T1000 (cell line): ENCODE data around the gene FAM193A.
"Not testable (repeated sequence)": the region's sequence is repeated elsewhere in the genome, so short reads cannot be mapped to it uniquely, and the experiment has no call there.

Experiments
- DNase-seq: peaks from one replicate; lab custom pipeline; 2025; ENCODE audit warnings: mixed read lengths; lab: John Stamatoyannopoulos, UW

FAM193A gene

DNA sequence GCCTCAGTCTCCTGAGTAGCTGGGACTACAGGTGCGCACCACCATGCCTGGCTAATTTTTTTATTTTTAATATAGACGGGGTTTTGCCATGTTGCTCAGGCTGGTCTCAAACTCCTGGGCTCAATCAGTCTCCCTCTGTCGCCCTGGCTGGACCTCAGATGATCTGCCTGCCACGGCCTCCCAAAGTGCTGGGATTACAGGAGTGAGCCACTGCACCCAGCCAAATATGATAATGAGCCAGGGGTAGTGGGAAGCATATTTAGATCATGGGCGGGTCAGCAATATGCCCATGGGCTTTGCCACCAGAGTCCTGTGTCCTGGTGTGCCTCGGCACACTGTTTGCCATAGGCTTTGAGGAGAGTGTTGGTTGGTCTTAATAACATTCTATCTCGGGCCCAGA, 71.8 kb downstream of the FAM193A start:
- DNase-seq, result no peak

DNA sequence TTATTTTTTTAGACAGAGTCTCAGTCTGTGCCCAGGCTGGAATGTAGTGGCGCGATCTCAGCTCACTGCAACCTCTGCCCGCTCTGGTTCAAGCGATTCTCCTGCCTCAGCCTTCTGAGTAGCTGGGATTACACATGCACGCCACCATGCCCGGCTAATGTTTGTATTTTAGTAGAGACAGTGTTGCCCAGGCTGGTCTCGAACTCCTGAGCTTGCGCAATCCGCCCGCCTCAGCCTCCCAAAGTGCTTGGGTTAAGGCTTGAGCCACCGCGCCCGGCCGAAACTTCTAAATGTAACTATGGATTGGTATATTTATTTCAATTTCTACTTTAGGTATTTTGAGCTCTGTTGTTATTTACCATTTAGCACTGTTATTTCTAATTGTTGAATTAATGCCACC, 79.4 kb downstream of the FAM193A start:
- no peak for DNase-seq

DNA sequence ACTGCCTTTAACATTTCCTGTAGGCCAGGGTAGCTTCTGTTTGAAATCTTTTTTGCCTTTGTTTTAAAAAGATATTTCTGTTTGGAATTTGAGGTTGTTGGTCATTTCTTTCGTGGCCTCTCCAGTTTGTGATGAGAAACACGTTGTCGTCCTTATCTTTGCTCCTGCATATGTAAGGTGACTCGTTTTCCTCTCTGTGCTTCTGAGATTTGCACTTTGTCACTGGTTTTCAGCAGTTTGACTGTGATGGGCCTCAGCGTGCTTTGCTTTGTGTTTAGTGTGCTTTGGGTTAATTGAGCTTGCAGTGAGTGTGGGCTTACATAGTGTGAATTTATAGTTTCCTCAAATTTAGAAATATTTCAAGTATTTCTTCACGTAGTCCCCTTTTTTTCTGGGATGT, 81.5 kb downstream of the FAM193A start:
- no peak for DNase-seq

DNA sequence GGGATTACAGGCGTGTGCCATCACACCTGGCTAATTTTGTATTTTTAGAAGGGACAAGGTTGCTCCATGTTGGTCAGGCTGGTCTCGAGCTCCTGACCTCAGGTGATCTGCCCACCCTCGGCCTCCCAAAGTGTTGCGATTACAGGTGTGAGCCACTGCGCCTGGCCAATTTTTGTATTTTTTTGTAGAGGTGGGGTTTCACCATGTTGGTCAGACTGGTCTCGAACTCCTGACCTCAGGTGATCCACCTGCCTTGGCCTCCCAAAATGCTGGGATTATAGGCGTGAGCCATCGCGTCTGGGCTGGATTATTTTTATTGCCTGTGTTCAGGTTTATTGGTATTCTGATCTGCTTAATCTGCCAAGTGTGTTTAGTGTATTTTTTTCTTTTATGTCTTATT, 82.3 kb downstream of the FAM193A start:
- not testable (repeated sequence) for DNase-seq

DNA sequence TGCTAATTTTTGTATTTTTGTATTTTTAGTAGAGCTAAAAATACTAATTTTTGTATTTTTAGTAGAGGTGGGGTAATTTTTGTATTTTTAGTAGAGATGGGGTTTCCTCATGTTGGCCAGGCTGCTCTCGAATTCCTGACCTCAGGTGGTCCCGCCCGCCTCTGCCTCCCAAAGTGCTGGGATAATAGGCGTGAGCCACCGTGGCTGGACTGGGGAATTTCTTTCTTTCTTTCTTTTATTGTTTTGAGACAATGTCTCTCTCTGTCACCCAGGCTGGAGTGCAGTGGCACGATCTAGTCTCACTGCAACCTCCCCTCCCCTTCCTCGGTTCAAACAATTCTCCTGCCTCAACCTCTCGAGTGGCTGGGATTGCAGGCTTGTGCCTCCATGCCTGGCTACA, 83.0 kb downstream of the FAM193A start:
- DNase-seq, result no peak

DNA sequence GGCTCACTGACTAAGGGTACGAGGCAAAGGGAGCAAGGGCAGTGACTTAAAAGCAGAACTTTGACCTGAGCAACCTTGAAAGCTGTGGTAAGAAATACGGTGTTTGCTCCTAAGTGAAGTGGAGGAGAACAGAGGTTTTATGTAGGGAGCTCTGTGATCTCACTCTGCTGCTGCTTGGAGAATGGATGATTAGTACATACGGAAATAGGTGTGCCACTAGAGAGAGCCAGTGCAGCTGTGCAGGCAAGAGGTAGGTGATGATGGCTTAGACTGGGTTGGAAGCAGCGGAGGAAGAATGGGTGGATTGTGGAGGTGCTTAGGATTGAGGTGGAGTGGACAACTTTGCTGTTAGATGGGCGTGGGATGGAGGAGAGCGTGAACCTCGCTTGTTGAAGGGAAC, 85.0 kb downstream of the FAM193A start:
- no peak for DNase-seq

DNA sequence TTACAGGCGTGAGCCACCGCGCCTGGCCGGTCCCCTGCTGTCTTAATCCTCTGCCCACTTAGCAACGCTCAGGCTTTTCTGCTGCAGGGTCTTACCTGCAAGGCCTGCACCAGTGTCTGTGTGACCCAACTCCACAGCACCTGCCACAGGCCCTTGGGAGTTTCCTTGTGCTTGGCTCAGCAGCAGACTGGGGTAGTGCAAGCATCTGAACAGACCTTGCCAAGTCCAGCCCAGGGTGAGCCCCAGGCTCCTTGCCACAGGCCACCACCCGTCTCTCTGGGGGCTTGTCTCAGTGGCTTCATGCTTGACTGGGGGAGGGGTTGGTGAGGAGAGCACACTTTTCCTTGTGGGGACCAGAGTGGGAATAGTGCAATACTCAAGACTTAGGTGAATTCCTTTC, 87.0 kb downstream of the FAM193A start:
- no peak for DNase-seq

DNA sequence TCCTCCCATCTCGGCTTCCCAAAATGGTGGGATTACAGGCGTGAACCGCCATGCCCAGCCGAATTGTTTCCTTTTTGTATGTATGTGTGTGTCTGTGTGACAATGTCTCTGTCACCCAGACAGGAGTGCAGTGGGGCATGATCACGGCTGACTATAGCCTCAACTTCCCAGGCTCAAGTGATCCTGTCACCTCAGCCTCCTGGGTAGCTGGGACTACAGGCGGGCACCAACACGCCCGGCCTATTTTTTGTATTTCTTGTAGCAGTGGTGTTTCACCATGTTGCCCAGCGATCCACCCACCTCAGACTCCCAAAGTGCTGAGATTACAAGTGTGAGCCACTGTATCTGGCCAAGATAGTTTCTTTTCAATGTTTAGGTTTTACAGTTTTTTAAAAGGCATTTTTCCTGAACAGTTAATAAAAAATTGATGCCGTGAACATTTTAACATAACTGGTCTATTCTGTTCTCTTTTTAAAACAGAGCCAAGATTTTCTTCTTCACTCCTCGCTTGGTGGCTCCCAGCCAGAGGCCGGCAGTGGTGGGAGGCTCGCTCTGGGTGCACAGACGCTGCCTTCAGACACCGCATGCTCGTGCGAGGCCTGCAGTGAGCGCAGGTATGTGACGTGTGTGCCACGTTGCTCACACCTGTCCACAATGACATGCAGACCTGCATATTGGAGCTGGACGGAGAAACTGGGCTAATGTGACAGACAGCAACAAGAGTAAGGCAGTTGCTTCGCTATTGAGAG, 88.5 kb downstream of the FAM193A start:
- DNase-seq, result no peak

DNA sequence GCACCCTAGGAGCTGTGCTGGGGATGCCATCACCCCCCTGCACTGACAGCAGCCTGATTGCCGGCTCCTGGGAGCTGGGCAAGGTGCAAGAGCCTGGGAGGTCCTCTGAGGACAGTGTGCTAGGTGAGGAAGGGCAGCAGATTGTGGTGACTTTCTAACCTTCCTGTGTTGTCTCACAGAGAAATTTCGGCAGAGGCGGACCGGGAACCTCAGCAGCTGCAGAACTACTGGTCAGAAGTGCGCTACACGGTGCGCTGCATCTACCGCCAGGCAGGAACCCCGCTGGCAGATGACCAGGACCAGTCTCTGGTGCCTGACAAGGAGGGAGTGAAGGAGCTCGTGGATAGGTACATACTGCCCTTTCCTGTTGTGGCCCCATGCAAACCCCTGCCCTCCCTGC, 89.8 kb downstream of the FAM193A start:
- DNase-seq, result no peak

DNA sequence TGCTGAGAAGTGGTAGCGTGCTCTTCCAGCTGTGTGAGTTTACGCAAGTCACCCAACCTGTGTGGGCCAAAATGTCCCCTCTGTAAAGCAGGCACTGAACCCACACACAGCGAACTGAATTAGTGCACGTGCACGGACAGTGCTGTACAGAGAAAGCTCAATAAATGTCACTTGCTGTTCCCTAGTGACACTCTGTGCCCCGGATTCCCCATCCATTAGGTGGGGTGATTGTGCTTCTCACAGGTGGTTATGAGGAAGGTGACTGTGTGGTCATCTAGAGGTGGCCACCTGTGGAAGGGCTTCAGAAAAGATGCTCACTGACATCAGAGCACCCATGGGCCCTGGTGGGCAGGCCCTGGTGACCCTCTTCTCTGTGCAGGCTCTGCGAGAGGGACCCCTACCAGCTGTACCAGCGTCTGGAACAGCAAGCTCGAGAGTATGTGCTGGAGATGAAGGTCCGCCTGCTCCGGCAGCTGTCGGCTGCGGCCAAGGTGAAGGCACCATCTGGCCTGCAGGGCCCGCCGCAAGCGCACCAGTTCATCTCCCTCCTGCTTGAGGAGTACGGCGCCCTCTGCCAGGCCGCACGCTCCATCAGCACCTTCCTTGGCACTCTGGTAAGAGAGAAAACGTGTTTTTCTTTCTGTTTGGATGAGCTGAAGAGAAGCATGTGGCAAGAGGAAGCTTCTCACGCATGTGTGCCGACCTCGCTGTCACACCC, 94.3 kb downstream of the FAM193A start:
- DNase-seq, result no peak

DNA sequence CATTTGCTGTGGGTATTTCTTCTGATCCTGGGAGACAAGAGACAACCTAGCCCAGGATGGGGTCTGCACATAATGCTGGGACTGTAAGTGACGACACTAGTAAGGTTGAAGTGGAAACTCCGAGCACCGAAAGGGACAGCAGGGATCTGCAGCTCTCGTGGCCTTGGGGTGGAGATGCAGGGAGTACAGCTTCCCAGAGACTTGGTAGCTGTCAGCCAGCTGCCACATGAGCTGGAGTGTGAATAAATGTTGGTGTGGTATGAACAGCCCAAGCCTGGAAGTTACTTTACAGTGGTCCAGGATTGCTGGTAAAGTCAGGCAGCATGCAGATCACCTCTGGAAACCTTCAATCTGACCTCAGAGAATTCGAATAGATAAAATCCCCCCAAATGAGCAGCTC, 97.6 kb downstream of the FAM193A start:
- DNase-seq, result no peak

DNA sequence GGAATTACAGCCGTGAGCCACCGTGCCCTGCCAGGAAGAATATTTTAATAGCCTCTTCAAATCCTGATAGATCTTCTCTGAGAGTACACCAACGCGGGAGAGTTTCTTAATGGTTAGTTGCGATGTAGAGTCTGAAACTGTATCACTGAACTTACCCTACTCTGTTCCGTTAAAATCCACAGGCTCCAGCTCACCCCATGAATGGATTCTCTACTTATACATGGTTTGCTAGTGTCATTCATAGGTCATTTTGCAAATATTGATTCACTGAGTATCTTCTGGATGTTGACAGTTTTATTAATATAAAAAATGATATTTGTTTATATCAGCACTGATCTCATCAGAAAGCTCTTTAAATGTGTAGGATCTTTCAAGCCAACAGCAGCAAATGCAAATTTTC, 99.9 kb downstream of the FAM193A start:
- DNase-seq, result no peak

DNA sequence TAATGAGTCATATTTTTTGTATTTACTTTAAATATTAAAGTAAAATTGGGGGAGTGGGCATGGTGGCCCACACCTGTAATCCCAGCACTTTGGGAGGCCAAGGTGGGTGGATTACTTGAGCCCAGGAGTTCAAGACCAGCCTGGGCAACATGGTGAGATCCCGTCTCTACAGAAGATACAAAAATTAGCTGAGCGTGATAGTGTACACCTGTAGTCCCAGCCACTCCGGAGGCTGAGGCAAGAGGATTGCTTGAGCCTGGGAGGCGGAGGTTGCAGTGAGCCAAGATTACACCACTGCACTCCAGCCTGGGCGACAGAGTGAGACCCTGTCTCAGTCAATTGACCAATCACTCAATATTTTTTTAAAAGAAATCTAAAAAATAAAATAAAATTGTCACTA, 100.5 kb downstream of the FAM193A start:
- not testable (repeated sequence) for DNase-seq

DNA sequence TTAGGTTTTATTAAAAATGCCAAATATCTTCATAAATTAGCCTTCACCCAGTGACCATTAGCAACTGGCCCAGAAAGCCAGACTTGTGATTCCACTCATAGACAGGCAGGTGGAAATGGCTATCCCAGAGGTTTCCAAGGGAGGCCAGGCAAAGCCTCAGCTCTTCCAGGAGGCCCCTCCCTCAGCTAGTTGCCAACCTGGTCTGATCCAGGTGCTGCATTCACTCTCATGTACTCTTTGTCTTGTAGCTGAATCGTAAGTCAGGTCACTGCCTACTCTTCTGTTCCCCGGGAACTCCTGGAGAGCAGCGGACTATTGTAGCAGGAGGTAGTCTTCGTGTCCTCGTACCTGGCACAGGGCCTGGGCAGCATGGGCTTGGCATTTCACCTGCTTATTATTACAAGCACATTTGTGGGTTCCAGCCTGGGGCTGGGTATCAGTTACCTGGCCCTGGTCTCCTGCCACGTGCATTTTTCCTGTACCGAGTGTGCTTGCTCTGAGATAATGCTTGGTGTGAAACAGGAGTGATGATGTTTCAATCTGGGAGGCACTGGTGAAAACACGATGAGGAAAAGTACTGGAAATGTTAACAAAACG, 101.6 kb downstream of the FAM193A start:
- no peak for DNase-seq

DNA sequence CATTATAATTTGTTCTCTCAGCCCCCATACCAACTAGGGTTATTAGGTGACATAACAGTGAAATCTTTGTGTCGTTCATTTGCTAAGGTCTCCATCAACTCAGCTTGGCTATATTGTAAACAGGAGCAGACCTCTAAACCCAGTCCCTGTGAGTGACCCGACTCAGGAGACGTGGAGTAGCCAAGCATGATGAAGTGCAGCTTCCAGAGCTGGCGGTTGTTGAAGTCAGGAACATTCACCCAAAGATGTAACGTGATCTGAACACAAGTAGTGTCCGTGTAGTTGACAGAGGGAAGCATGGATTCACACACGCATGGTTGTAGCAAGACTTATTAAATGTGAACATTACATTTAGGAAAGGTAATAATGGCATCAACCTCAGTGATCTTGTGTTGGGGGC, 102.3 kb downstream of the FAM193A start:
- DNase-seq, result no peak

DNA sequence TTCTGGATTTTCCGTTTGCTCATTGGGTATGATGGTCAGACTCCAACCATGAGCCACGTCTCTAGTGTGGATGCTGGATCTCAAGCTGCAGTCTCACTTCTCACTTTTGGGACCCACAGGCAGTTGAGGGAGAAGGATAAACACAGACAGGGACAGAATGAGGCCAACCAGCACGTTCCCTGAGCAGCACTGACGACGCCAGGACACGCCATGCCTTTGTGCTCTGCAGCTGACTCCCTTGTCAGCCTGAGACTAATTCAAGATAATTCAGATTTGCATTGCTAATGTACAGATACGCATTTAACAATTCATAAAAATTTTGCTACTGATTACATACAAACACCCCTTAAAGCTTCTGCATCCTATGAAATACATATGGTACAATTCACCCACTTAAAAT, 106.5 kb downstream of the FAM193A start:
- DNase-seq, result no peak

DNA sequence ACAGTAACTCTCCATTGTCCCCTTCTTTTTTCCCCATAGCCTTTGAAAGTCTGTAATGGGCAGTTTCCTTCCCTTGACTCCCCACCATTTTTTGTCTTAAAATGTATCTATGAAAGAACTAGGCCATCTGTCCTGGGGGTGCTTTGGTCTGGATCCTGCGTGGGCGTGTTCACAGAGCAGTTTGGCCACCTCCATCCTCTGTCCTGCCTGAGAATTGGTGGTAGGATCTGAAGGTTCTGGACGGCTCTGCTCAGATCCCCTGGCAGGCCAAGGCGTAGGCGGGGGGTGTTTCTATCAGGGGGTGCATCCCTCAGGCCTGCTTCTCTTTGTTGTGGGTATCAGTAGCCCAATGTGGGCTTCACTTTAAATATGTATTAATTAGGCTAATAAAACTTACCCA, 107.1 kb downstream of the FAM193A start:
- no peak for DNase-seq

DNA sequence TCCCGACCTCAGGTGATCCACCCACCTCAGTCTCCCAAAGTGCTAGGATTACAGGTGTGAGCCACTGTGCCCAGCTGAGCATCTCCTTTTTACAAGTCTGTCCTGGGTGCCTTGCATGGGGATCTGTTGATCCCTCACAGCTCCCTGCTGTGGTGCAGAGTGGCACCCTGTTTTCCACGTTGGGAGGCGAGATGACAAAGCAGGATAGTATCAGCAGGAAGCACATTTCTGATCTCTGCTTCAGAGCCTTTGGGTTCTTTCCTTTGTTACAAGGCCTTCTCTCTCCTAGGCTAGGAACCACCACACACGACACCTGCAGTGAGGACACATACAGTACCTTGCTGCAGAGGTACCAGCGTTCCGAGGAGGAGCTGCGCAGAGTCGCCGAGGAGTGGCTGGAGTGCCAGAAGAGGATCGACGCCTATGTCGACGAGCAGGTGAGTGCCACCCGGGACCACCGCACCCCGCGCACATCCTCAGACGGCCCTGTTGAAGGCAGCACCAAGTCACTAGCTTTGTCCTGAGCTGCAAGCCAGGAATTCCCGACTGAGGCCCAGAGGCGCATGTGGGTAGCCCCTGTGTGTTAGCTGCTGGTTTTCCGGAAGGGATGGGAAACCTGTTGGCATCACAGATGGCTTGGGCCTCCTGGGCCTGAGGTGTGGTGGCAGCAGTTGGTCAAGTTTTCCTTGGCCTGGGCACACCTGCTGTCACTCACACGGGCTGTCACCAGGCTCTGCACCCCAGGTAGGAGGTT, 110.1 kb downstream of the FAM193A start:
- no peak for DNase-seq

DNA sequence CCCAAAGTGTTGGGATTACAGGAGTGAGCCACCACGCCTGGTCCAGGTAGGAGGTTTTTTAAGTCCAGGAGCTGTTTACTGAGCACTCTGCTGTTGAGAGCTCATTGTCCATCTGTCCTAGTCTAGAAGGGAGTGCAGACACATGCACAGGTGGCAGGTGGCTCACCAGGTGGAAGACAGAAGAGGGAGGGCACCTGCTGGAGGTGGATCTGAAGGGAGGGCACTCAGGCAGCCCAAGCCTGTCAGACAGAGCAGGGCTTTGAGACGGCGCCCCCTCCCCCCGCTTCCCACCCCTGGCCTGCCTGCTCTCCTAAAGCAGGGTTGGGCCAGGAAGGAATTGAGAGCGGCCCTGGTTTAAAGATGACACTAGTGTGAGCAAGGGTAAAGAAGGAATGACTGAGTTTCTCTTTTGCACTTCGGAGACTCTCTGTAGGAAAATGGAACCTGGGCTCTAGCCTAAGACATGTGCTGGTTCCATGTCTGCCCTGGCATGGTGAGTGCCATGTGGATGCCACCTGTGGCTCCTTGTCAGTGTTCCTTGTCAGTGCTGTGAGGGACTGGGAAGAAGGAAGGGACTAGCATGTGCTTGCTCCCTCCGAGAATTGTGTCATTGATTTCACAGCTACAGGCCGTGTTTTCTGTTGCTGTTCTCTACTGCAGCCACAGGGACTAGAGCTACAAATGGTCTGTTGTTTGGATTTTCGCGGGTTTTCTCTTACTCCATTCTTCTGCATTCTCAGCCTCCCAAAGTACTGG, 111.1 kb downstream of the FAM193A start:
- no peak for DNase-seq

DNA sequence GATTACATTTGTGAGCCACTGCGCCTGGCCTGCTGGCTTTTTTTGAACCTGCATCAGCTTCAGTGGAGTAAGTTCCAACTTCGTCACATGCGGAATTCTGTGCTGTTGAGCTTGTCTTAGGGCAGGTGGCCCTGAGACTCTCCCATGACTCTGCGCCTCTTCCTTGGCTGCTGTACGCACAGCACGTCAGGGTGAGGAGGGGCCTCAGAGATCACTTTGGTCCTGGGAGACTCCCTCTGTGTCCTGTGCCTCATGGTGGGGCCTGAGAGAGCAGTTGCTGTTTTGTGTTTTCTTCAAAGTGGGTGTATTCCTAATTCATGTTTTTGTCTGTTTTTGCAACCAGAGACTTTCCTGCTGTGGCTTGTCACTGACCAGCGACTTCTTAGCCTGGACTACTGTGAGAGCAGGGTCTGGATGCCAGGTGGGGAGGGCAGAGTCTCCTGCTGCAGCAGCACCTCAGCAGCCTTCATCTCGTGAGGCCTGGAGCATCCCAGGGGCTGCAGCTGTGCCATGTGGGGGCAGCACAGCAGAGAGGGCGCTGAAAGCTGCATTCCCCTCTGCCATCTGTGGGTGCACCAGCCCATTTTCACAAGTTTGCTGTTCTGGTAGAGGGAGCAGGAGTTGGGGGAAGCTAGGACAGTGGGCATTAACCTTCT, 111.8 kb downstream of the FAM193A start:
- no peak for DNase-seq

DNA sequence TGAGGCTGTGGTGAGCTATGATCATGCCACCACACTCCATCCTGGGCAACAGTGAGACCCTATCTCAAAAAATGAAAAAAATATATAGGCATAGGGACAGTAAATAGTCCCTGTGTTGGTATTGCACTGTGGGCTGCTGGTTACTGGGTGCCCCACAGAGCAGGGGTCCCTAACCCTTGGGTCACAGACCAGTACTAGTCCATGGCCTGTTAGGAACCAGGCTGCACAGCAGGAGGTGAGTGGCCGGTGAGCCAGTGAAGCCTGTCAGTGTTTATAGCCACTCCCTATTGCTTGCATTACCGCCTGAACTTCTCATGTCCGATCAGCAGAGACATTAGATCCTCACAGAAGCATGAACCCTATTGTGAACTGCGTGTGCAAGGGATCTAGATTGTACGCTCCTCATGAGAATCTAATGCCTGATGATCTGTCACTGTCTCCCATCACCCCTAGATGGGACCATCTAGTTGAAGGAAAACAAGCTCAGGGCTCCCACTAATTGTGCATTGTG, 113.2 kb downstream of the FAM193A start:
- DNase-seq, result no peak
